HepG2 (cell line): ENCODE data around the gene DLX1.

Source experiments
- GABPA ChIP-seq, 2 experiments: IDR thresholded peaks; 2 replicates each; pipeline ENCODE4 v1.6.1; 2011 to 2016; ENCODE audit warnings: low read depth in 2 of 2, low read length in 1 of 2, missing biosample characterization in 1 of 2, missing genetic modification characterization in 1 of 2
- HNF1A ChIP-seq, 2 experiments: sonication (generic) in 1 of 2; formaldehyde crosslinking in 1 of 2; IDR thresholded peaks; 2 replicates each; pipeline versions ENCODE4 v1.4.0 to v1.6.1; 2016 to 2020; ENCODE audit warnings: borderline replicate concordance in 1 of 2, low read depth in 1 of 2, mild to moderate bottlenecking in 1 of 2, missing genetic modification reagents in 1 of 2
- HNF4A ChIP-seq: sonication (generic); formaldehyde crosslinking; IDR thresholded peaks from 2 replicates; pipeline ENCODE4 v1.4.0; 2020; ENCODE audit warnings: missing genetic modification reagents
- POLR2A ChIP-seq, 2 experiments: IDR thresholded peaks; 2 replicates each; pipeline ENCODE4 v1.6.1; 2011; ENCODE audit warnings: low read depth in 2 of 2, low read length in 2 of 2, mild to moderate bottlenecking in 1 of 2, moderate library complexity in 1 of 2; ENCODE audit not compliant: insufficient read depth in 1 of 2
- RAD21 ChIP-seq: fragments of 450-650 bp; formaldehyde crosslinking; IDR thresholded peaks from 2 replicates; pipeline ENCODE4 v1.5.0; 2020; ENCODE audit warnings: mild to moderate bottlenecking
- SNAI1 ChIP-seq: sonication (generic); formaldehyde crosslinking; IDR thresholded peaks from 2 replicates; pipeline ENCODE4 v1.5.0; 2020; ENCODE audit warnings: mild to moderate bottlenecking, missing genetic modification reagents, borderline replicate concordance
- STAG1 ChIP-seq: sonication (generic); formaldehyde crosslinking; IDR thresholded peaks from 2 replicates; pipeline ENCODE4 v1.4.0; 2020; ENCODE audit warnings: missing genetic modification reagents
- STAT5B ChIP-seq: sonication (generic); formaldehyde crosslinking; IDR thresholded peaks from 2 replicates; pipeline ENCODE4 v1.4.0; 2020; ENCODE audit warnings: missing genetic modification reagents
- ZBTB21 ChIP-seq: sonication (generic); formaldehyde crosslinking; IDR thresholded peaks from 2 replicates; pipeline ENCODE4 v1.4.0; 2020; ENCODE audit warnings: missing genetic modification reagents
- ZBTB26 ChIP-seq: IDR thresholded peaks from 2 replicates; pipeline ENCODE4 v1.6.1; 2016; ENCODE audit warnings: missing compliant biosample characterization, missing genetic modification reagents, borderline replicate concordance
- ZNF703 ChIP-seq: sonication (generic); formaldehyde crosslinking; IDR thresholded peaks from 2 replicates; pipeline ENCODE4 v1.5.1; 2020; ENCODE audit warnings: missing genetic modification reagents, mild to moderate bottlenecking, moderate library complexity, borderline replicate concordance
- ZNF770 ChIP-seq: sonication (generic); formaldehyde crosslinking; IDR thresholded peaks from 2 replicates; pipeline ENCODE4 v1.5.0; 2020; ENCODE audit warnings: mild to moderate bottlenecking, missing genetic modification reagents
- TF ChIP-seq, protein P1 (sequence below): sonication (generic); formaldehyde crosslinking; IDR thresholded peaks from 2 replicates; pipeline ENCODE4 v1.5.0; 2020; ENCODE audit warnings: mild to moderate bottlenecking, missing genetic modification reagents, moderate library complexity
- TF ChIP-seq, protein P2 (sequence below): sonication (generic); formaldehyde crosslinking; IDR thresholded peaks from 2 replicates; pipeline ENCODE4 v1.5.0; 2020; ENCODE audit warnings: missing genetic modification reagents

DNA sequence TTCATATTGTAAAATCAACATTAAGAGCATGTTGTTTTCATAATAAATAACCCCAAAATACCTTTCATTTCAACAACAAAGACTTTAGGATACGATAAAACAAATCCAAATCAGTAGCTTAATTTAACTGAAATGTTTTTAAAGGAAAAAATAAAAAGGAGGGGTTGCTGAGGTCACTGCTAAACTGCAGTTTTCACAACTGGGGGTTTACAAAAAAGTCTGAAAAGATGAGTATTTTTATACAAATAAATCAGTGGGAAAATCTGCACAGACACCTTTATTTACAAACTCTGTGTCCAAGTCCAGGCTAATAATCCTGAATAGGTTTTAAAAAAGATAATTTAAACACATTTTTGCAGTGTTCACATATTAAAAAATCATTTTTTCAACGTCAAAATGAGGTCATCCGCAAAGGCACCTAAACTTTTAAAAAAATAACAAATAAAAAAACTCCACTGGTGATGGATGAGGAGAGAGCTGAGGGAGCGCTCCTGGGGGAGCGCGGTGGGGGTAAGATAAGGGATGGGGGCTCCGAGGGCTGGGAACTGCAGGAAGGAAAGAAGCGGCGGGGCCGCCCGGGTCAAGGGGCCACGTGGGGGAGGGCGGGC lies 14.3 kb downstream of the DLX1 start:
- TF ChIP-seq, protein P1, sequence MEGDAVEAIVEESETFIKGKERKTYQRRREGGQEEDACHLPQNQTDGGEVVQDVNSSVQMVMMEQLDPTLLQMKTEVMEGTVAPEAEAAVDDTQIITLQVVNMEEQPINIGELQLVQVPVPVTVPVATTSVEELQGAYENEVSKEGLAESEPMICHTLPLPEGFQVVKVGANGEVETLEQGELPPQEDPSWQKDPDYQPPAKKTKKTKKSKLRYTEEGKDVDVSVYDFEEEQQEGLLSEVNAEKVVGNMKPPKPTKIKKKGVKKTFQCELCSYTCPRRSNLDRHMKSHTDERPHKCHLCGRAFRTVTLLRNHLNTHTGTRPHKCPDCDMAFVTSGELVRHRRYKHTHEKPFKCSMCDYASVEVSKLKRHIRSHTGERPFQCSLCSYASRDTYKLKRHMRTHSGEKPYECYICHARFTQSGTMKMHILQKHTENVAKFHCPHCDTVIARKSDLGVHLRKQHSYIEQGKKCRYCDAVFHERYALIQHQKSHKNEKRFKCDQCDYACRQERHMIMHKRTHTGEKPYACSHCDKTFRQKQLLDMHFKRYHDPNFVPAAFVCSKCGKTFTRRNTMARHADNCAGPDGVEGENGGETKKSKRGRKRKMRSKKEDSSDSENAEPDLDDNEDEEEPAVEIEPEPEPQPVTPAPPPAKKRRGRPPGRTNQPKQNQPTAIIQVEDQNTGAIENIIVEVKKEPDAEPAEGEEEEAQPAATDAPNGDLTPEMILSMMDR (CRISPR knock-in tag), result no peak
- TF ChIP-seq GABPA (IDR thresholded peaks at IDR 0.05; ENCODE audit: low read depth, low read length), result no peak
- no peak for TF ChIP-seq GABPA (CRISPR knock-in tag; IDR thresholded peaks at IDR 0.05; ENCODE audit: low read depth)
- TF ChIP-seq STAG1 (CRISPR knock-in tag), result no peak
- no peak for TF ChIP-seq HNF1A (IDR thresholded peaks at IDR 0.05; ENCODE audit: low read depth)
- TF ChIP-seq HNF1A (CRISPR knock-in tag; IDR thresholded peaks at IDR 0.05; ENCODE audit: borderline replicate concordance), result no peak
- TF ChIP-seq ZBTB21 (CRISPR knock-in tag), result no peak
- no peak for TF ChIP-seq HNF4A (CRISPR knock-in tag)
- no peak for TF ChIP-seq POLR2A (IDR thresholded peaks at IDR 0.05; ENCODE audit: insufficient read depth in 1 of 2, low read depth in 2 of 2, low read length in 2 of 2)
- no peak for TF ChIP-seq SNAI1 (CRISPR knock-in tag)
- TF ChIP-seq STAT5B, result no peak
- TF ChIP-seq ZNF770 (CRISPR knock-in tag), result no peak
- TF ChIP-seq RAD21, result no peak
- TF ChIP-seq, protein P2, sequence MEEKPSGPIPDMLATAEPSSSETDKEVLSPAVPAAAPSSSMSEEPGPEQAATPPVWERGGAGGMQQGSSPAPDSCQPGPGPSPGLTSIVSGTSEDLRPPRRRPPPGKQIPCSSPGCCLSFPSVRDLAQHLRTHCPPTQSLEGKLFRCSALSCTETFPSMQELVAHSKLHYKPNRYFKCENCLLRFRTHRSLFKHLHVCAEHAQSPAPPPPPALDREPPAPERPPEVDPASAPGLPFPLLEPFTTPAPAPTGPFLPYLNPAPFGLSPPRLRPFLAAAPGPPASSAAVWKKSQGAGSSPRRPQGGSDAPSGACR (CRISPR knock-in tag), result no peak
- TF ChIP-seq ZNF703 (CRISPR knock-in tag), result no peak
- TF ChIP-seq ZBTB26 (CRISPR knock-in tag), result no peak
